ENCODE results near the gene NPAS4.

GRCh38 chr11:66391322-66391721 is 29.5 kb upstream of the NPAS4 start:
- TF ChIP-seq DNMT1 (IDR thresholded peaks at IDR 0.05) (no peak), FOXK2 (conservative IDR thresholded peaks at IDR 0.05 in 1 of 2, IDR thresholded peaks at IDR 0.05 in 1 of 2; ENCODE audit: low read depth in 2 of 2) (no peak), ZNF274 (IDR thresholded peaks at IDR 0.05; ENCODE audit: borderline replicate concordance, low read depth, low read length) (no peak), NCOA6 (IDR thresholded peaks at IDR 0.05) (no peak), RBFOX2 (IDR thresholded peaks at IDR 0.05; ENCODE audit: low read depth, low read length) (no peak), ZNF143 (CRISPR knock-in tag; IDR thresholded peaks at IDR 0.05) (no peak), TRIM24 (IDR thresholded peaks at IDR 0.05) (no peak), SMARCA4 (IDR thresholded peaks at IDR 0.05) (no peak)
- TF ChIP-seq, protein P1, sequence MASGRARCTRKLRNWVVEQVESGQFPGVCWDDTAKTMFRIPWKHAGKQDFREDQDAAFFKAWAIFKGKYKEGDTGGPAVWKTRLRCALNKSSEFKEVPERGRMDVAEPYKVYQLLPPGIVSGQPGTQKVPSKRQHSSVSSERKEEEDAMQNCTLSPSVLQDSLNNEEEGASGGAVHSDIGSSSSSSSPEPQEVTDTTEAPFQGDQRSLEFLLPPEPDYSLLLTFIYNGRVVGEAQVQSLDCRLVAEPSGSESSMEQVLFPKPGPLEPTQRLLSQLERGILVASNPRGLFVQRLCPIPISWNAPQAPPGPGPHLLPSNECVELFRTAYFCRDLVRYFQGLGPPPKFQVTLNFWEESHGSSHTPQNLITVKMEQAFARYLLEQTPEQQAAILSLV (tag; IDR thresholded peaks at IDR 0.05), result no peak
- TF ChIP-seq, protein P2, sequence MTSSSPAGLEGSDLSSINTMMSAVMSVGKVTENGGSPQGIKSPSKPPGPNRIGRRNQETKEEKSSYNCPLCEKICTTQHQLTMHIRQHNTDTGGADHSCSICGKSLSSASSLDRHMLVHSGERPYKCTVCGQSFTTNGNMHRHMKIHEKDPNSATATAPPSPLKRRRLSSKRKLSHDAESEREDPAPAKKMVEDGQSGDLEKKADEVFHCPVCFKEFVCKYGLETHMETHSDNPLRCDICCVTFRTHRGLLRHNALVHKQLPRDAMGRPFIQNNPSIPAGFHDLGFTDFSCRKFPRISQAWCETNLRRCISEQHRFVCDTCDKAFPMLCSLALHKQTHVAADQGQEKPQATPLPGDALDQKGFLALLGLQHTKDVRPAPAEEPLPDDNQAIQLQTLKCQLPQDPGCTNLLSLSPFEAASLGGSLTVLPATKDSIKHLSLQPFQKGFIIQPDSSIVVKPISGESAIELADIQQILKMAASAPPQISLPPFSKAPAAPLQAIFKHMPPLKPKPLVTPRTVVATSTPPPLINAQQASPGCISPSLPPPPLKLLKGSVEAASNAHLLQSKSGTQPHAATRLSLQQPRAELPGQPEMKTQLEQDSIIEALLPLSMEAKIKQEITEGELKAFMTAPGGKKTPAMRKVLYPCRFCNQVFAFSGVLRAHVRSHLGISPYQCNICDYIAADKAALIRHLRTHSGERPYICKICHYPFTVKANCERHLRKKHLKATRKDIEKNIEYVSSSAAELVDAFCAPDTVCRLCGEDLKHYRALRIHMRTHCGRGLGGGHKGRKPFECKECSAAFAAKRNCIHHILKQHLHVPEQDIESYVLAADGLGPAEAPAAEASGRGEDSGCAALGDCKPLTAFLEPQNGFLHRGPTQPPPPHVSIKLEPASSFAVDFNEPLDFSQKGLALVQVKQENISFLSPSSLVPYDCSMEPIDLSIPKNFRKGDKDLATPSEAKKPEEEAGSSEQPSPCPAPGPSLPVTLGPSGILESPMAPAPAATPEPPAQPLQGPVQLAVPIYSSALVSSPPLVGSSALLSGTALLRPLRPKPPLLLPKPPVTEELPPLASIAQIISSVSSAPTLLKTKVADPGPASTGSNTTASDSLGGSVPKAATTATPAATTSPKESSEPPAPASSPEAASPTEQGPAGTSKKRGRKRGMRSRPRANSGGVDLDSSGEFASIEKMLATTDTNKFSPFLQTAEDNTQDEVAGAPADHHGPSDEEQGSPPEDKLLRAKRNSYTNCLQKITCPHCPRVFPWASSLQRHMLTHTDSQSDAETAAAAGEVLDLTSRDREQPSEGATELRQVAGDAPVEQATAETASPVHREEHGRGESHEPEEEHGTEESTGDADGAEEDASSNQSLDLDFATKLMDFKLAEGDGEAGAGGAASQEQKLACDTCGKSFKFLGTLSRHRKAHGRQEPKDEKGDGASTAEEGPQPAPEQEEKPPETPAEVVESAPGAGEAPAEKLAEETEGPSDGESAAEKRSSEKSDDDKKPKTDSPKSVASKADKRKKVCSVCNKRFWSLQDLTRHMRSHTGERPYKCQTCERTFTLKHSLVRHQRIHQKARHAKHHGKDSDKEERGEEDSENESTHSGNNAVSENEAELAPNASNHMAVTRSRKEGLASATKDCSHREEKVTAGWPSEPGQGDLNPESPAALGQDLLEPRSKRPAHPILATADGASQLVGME (CRISPR knock-in tag; IDR thresholded peaks at IDR 0.05), result no peak
- TF ChIP-seq, protein P3, sequence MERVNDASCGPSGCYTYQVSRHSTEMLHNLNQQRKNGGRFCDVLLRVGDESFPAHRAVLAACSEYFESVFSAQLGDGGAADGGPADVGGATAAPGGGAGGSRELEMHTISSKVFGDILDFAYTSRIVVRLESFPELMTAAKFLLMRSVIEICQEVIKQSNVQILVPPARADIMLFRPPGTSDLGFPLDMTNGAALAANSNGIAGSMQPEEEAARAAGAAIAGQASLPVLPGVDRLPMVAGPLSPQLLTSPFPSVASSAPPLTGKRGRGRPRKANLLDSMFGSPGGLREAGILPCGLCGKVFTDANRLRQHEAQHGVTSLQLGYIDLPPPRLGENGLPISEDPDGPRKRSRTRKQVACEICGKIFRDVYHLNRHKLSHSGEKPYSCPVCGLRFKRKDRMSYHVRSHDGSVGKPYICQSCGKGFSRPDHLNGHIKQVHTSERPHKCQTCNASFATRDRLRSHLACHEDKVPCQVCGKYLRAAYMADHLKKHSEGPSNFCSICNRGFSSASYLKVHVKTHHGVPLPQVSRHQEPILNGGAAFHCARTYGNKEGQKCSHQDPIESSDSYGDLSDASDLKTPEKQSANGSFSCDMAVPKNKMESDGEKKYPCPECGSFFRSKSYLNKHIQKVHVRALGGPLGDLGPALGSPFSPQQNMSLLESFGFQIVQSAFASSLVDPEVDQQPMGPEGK (CRISPR knock-in tag; IDR thresholded peaks at IDR 0.05; ENCODE audit: borderline replicate concordance), result no peak
- TF ChIP-seq, protein P4, sequence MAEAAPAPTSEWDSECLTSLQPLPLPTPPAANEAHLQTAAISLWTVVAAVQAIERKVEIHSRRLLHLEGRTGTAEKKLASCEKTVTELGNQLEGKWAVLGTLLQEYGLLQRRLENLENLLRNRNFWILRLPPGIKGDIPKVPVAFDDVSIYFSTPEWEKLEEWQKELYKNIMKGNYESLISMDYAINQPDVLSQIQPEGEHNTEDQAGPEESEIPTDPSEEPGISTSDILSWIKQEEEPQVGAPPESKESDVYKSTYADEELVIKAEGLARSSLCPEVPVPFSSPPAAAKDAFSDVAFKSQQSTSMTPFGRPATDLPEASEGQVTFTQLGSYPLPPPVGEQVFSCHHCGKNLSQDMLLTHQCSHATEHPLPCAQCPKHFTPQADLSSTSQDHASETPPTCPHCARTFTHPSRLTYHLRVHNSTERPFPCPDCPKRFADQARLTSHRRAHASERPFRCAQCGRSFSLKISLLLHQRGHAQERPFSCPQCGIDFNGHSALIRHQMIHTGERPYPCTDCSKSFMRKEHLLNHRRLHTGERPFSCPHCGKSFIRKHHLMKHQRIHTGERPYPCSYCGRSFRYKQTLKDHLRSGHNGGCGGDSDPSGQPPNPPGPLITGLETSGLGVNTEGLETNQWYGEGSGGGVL (CRISPR knock-in tag; IDR thresholded peaks at IDR 0.05), result no peak
